HepG2 (cell line): ENCODE results near the gene FGFR4. TPM values are rescaled to one million over a fixed set of nuclear protein-coding genes. Genes with fewer than 3 reads are reported as not detected.
A peak's percentile ranks its signal among the peaks of the same experiment; 100 is the strongest.

ENCODE experiments used
- GZF1 ChIP-seq: sonication (generic); formaldehyde crosslinking; IDR thresholded peaks from 2 replicates; pipeline ENCODE4 v1.5.1; 2020; ENCODE audit warnings: mild to moderate bottlenecking, missing genetic modification reagents
- HMG20B ChIP-seq: conservative IDR thresholded peaks from 2 replicates; pipeline ENCODE4 v1.6.1; 2016; ENCODE audit warnings: missing genetic modification reagents, missing compliant biosample characterization
- HMGXB4 ChIP-seq, 2 experiments: sonication (generic) in 1 of 2; formaldehyde crosslinking in 1 of 2; IDR thresholded peaks; 2 replicates each; pipeline versions ENCODE4 v1.4.0 to v1.6.1; 2018 to 2020; ENCODE audit warnings: missing genetic modification reagents in 2 of 2, borderline replicate concordance in 1 of 2, low read depth in 1 of 2, mild to moderate bottlenecking in 1 of 2, missing biosample characterization in 1 of 2
- HNF4A ChIP-seq: sonication (generic); formaldehyde crosslinking; IDR thresholded peaks from 2 replicates; pipeline ENCODE4 v1.4.0; 2020; ENCODE audit warnings: missing genetic modification reagents
- HNF4G ChIP-seq, 2 experiments: sonication (generic) in 1 of 2; formaldehyde crosslinking in 1 of 2; IDR thresholded peaks; 2 replicates each; pipeline versions ENCODE4 v1.4.0 to v1.6.1; 2011 to 2020; ENCODE audit warnings: borderline replicate concordance in 2 of 2, low read depth in 2 of 2, mild to moderate bottlenecking in 2 of 2, low read length in 1 of 2, missing genetic modification reagents in 1 of 2, moderate library complexity in 1 of 2
- KDM1A ChIP-seq: IDR thresholded peaks from 2 replicates; pipeline ENCODE4 v1.6.1; 2016; ENCODE audit warnings: missing compliant biosample characterization
- KDM6A ChIP-seq: IDR thresholded peaks from 2 replicates; pipeline ENCODE4 v1.6.1; 2016; ENCODE audit warnings: low read depth
- MIER3 ChIP-seq: IDR thresholded peaks from 2 replicates; pipeline ENCODE4 v1.6.1; 2016; ENCODE audit warnings: missing compliant biosample characterization, borderline replicate concordance
- MTF2 ChIP-seq: sonication (generic); formaldehyde crosslinking; IDR thresholded peaks from 2 replicates; pipeline ENCODE4 v1.5.0; 2020; ENCODE audit warnings: missing genetic modification reagents, borderline replicate concordance
- MYC ChIP-seq: sonication (generic); formaldehyde crosslinking; IDR thresholded peaks from 2 replicates; pipeline ENCODE4 v1.9.0; 2021; ENCODE audit warnings: missing genetic modification reagents, borderline replicate concordance
- PHF21A ChIP-seq: sonication (generic); formaldehyde crosslinking; IDR thresholded peaks from 2 replicates; pipeline ENCODE4 v1.5.0; 2020; ENCODE audit warnings: mild to moderate bottlenecking, missing genetic modification reagents
- RAD21 ChIP-seq: fragments of 450-650 bp; formaldehyde crosslinking; IDR thresholded peaks from 2 replicates; pipeline ENCODE4 v1.5.0; 2020; ENCODE audit warnings: mild to moderate bottlenecking
- SIX4 ChIP-seq: sonication (generic); formaldehyde crosslinking; IDR thresholded peaks from 2 replicates; pipeline ENCODE4 v1.4.0; 2020; ENCODE audit warnings: missing genetic modification reagents
- SMYD3 ChIP-seq: sonication (generic); formaldehyde crosslinking; IDR thresholded peaks from 2 replicates; pipeline ENCODE4 v1.8.1; 2023; ENCODE audit warnings: mild to moderate bottlenecking, missing genetic modification reagents
- TAF1 ChIP-seq: sonication (generic); formaldehyde crosslinking; IDR thresholded peaks from 2 replicates; pipeline ENCODE4 v1.4.0; 2020; ENCODE audit warnings: missing genetic modification reagents
- ZBTB37 ChIP-seq: sonication (generic); formaldehyde crosslinking; IDR thresholded peaks from 2 replicates; pipeline ENCODE4 v1.4.0; 2020; ENCODE audit warnings: mild to moderate bottlenecking, missing genetic modification reagents
- ZBTB7B ChIP-seq: sonication (generic); formaldehyde crosslinking; IDR thresholded peaks from 2 replicates; pipeline ENCODE4 v1.4.0; 2020; ENCODE audit warnings: missing genetic modification reagents
- ZNF205 ChIP-seq: IDR thresholded peaks from 2 replicates; pipeline ENCODE4 v1.6.1; 2018; ENCODE audit warnings: missing biosample characterization, missing genetic modification reagents
- ZNF275 ChIP-seq: sonication (generic); formaldehyde crosslinking; IDR thresholded peaks from 2 replicates; pipeline ENCODE4 v1.8.0; 2022; ENCODE audit warnings: missing genetic modification reagents, mild to moderate bottlenecking, inconsistent platforms, borderline replicate concordance
- ZNF567 ChIP-seq: sonication (generic); formaldehyde crosslinking; IDR thresholded peaks from 2 replicates; pipeline ENCODE4 v1.8.1; 2023; ENCODE audit warnings: mild to moderate bottlenecking, missing genetic modification reagents, borderline replicate concordance
- ZNF598 ChIP-seq: sonication (generic); formaldehyde crosslinking; IDR thresholded peaks from 2 replicates; pipeline ENCODE4 v1.5.1; 2020; ENCODE audit warnings: mild to moderate bottlenecking, missing genetic modification reagents, borderline replicate concordance
- polyA plus RNA-seq, 8 experiments: library from polyadenylated mRNA; depleted of rRNA in 3 of 8; stranded (reverse) in 7 of 8; unstranded in 1 of 8; fragments of >200 nt; fragmentation: Illumina TruSeq in 4 of 8; extraction: Trizol in 4 of 8; gene quantifications; 2 replicates each; pipeline versions ENCODE4 v1.2.1 to v1.2.3, GENCODE V29; 2011 to 2016; ENCODE audit warnings: low read depth in 4 of 8, missing spikeins in 1 of 8, mixed read lengths in 1 of 8; ENCODE audit not compliant: insufficient read depth in 1 of 8
- total RNA-seq, 5 experiments: library from RNA; depleted of rRNA; stranded (reverse); fragments of >200 nt; fragmentation: Illumina TruSeq; extraction: Trizol; gene quantifications; 2 replicates each; pipeline ENCODE4 v1.2.3, GENCODE V29; 2016; ENCODE audit warnings: low read depth in 1 of 5
- TF ChIP-seq, protein P1 (sequence below): IDR thresholded peaks from 2 replicates; pipeline ENCODE4 v1.6.1; 2016; ENCODE audit warnings: mild to moderate bottlenecking, missing biosample characterization, missing genetic modification reagents

FGFR4 gene
- total and polyA plus RNA-seq, 2 of the 13 experiments (the other 11 are each of a cell fraction or from before 2014, with no cell fraction given): 129 to 219 TPM

DNA sequence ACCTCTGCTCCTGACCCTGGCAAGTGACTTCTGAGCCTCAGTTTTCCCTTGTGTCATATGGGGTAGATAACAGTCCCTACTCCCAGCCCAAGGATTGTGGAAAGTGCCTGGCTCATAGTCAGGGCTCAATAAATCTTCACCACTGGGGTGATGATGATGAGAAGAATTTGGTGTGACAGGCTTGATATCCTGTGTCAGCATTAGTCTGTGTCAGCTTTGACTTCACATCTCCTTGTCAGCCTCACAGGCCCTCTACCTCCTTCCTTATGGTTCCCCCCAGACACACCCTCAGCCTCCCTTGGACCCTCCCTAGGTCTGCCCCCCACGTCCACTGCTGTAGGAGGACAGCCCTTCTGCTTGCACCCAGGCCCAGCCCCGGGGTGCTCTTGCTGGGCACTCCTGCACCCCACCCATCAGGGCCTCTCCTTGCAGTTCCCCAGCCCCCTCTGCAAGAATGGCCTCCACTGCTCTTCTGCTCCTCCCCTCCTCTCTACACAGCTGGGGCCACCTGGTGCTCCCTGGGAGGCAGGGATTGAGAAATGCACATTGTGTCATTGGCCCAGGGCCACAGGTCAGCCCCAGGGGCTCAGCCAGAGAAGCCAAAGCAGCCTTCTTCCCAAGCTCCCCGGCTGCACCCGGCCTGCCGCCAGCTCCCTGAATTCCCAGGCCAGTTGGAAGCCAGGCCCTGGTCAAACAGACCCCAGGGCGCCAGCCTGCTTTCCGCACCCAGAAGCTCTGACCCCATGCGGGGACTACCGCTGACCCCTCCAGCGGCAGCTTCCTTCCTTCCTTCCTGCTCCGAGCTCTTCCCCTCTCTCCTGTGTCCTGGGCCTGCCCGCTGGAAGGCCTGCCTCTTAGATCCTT is 7.7 kb downstream of the FGFR4 start (continued):
- TF ChIP-seq HMGXB4 (CRISPR knock-in tag; IDR thresholded peaks at IDR 0.05; ENCODE audit: borderline replicate concordance in 1 of 2, low read depth in 1 of 2) (peak in 1 of 2 experiments; percentile 45; a peak in 1 of 4 replicates), PHF21A (CRISPR knock-in tag) (peak; percentile 86; the same call in 1 of the 2 replicates), ZNF275 (CRISPR knock-in tag) (no peak), ZBTB7B (CRISPR knock-in tag) (peak; percentile 74; the same call in 1 of the 2 replicates), KDM1A (CRISPR knock-in tag) (no peak; the same call in 1 of the 2 replicates), ZBTB37 (peak; percentile 44; the same call in 1 of the 2 replicates), GZF1 (no peak), ZNF205 (no peak), HNF4G (IDR thresholded peaks at IDR 0.05; ENCODE audit: borderline replicate concordance, low read depth, low read length) (peak; percentile 69; the same call in 1 of the 2 replicates), HNF4G (CRISPR knock-in tag; IDR thresholded peaks at IDR 0.05; ENCODE audit: borderline replicate concordance, low read depth) (no peak), HMG20B (CRISPR knock-in tag) (0 out of 2 replicates have a peak, but pooled peaks have one; percentile 63), RAD21 (CRISPR knock-in tag) (peak; percentile 50; the same call in 1 of the 2 replicates), MYC (peak; percentile 46; the same call in 1 of the 2 replicates), TAF1 (CRISPR knock-in tag) (0 out of 2 replicates have a peak, but pooled peaks have one; percentile 33), KDM6A (CRISPR knock-in tag) (peak; percentile 64; the same call in 1 of the 2 replicates), ZNF567 (CRISPR knock-in tag) (0 out of 2 replicates have a peak, but pooled peaks have one; percentile 56), MIER3 (CRISPR knock-in tag) (peak; percentile 56; the same call in 1 of the 2 replicates), MTF2 (no peak), HNF4A (CRISPR knock-in tag) (peak; percentile 85), SIX4 (CRISPR knock-in tag) (0 out of 2 replicates have a peak, but pooled peaks have one; percentile 9), ZNF598 (no peak), SMYD3 (CRISPR knock-in tag) (0 out of 2 replicates have a peak, but pooled peaks have one; percentile 40)
- TF ChIP-seq, protein P1, sequence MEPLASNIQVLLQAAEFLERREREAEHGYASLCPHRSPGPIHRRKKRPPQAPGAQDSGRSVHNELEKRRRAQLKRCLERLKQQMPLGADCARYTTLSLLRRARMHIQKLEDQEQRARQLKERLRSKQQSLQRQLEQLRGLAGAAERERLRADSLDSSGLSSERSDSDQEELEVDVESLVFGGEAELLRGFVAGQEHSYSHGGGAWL: no peak
